ENCODE measurements around the gene AWAT2. TPM values are rescaled to one million over a fixed set of nuclear protein-coding genes. Genes with fewer than 3 reads are reported as not detected.
"Not testable (repeated sequence)": the region's sequence is repeated elsewhere in the genome, so short reads cannot be mapped to it uniquely, and the experiment has no call there.

AWAT2 gene
- total RNA-seq, 3 donors from 2014 or later: not detected

- H3K27me3 ChIP-seq: peaks cover 0 to 17% of the 10 kb centered on the region in 2 donors
- no peaks in the 10 kb centered on the region for H3K36me3 ChIP-seq
- DNase-seq (ENCODE audit: low spot score in 2 of 2): no peak
- no peaks in the 10 kb centered on the region for H3K4me1 ChIP-seq
- intact Hi-C loops (cut with DNase I; ENCODE audit: low total_unique reads): no loop called here
- TF ChIP-seq POLR2A (IDR thresholded peaks at IDR 0.05) (no peak), CTCF (IDR thresholded peaks at IDR 0.05) (no peak), POLR2AphosphoS5 (IDR thresholded peaks at IDR 0.05) (no peak)
- no peak overlapping the region for H3K27ac ChIP-seq
- H3K4me3 ChIP-seq: no peak overlapping the region
- H3K9me3 ChIP-seq: peaks cover 3 to 16% of the 10 kb centered on the region in 2 donors
These were observed 47.9 kb downstream of the AWAT2 start for GRCh38 chrX:70001708-70002341.

- H3K9me3 ChIP-seq: peaks cover 3 to 16% of the 10 kb centered on the region in 2 donors
- no peaks in the 10 kb centered on the region for H3K36me3 ChIP-seq
- H3K4me1 ChIP-seq: no peaks in the 10 kb centered on the region
- no peak for TF ChIP-seq POLR2AphosphoS5 (IDR thresholded peaks at IDR 0.05)
- TF ChIP-seq CTCF (IDR thresholded peaks at IDR 0.05): no peak
- no peak for TF ChIP-seq POLR2A (IDR thresholded peaks at IDR 0.05)
- no peak overlapping the region for H3K4me3 ChIP-seq
- H3K27ac ChIP-seq: no peak overlapping the region
- DNase-seq (ENCODE audit: low spot score in 2 of 2): no peak
- intact Hi-C loops (cut with DNase I; ENCODE audit: low total_unique reads): no loop called here
- H3K27me3 ChIP-seq: peaks cover 0 to 19% of the 10 kb centered on the region in 2 donors
These were observed 48.5 kb downstream of the AWAT2 start for GRCh38 chrX:70001269-70001668.

GRCh38 chrX:69998299-69998698 is 51.4 kb downstream of the AWAT2 start:
- H3K27ac ChIP-seq; H3K4me3 ChIP-seq; DNase-seq (ENCODE audit: low spot score in 2 of 2); intact Hi-C loops (cut with DNase I; ENCODE audit: low total_unique reads); H3K36me3 ChIP-seq; H3K4me1 ChIP-seq: not testable (repeated sequence)
- Histone ChIP-seq H3K9me3 (peaks cover 0 to 10% of the 10 kb centered on the region in 2 donors), H3K27me3 (peaks cover 0 to 16% of the 10 kb centered on the region in 2 donors)

GRCh38 chrX:69996113-69996468 is 53.6 kb downstream of the AWAT2 start:
- Histone ChIP-seq H3K4me3 (no peak overlapping the region), H3K27ac (no peak overlapping the region), H3K36me3 (no peaks in the 10 kb centered on the region), H3K4me1 (no peaks in the 10 kb centered on the region), H3K9me3 (peaks cover 0 to 10% of the 10 kb centered on the region in 2 donors), H3K27me3 (peaks cover 0 to 16% of the 10 kb centered on the region in 2 donors)
- intact Hi-C loops (cut with DNase I; ENCODE audit: low total_unique reads): no loop called here
- TF ChIP-seq CTCF (IDR thresholded peaks at IDR 0.05): no peak
- TF ChIP-seq POLR2A (IDR thresholded peaks at IDR 0.05): no peak
- DNase-seq (ENCODE audit: low spot score in 2 of 2): no peak

- no peaks in the 10 kb centered on the region for H3K36me3 ChIP-seq
- H3K4me3 ChIP-seq: no peak overlapping the region
- intact Hi-C loops (cut with DNase I; ENCODE audit: low total_unique reads): no loop called here
- H3K27me3 ChIP-seq: peaks cover 0 to 16% of the 10 kb centered on the region in 2 donors
- no peak for DNase-seq (ENCODE audit: low spot score in 2 of 2)
- H3K27ac ChIP-seq: no peak overlapping the region
- H3K4me1 ChIP-seq: no peaks in the 10 kb centered on the region
- no peak for TF ChIP-seq CTCF (IDR thresholded peaks at IDR 0.05)
- no peak for TF ChIP-seq POLR2A (IDR thresholded peaks at IDR 0.05)
- no peak for TF ChIP-seq POLR2AphosphoS5 (IDR thresholded peaks at IDR 0.05)
- H3K9me3 ChIP-seq: peaks cover 0 to 10% of the 10 kb centered on the region in 2 donors
These were observed 54.2 kb downstream of the AWAT2 start for GRCh38 chrX:69995362-69996112.

Data from breast epithelium (tissue), 4 donors.